Dendritic cell treated with granulocyte-macrophage colony-stimulating factor and Interleukin-4, amounts not matched to agents 40 ng/mL and 50 ng/mL, for 4 days (primary cell): ENCODE data around the gene MAD2L1.

Source experiments
- H3K27ac Mint-ChIP-seq: one replicate; pipeline ENCODE4 v1.8.0; 2022; ENCODE audit warnings: mild to moderate bottlenecking, mixed read lengths
- H3K27me3 Mint-ChIP-seq: one replicate; pipeline ENCODE4 v1.8.0; 2022; ENCODE audit warnings: mild to moderate bottlenecking, mixed read lengths
- H3K36me3 Mint-ChIP-seq: one replicate; pipeline ENCODE4 v1.8.0; 2022; ENCODE audit warnings: low read depth, mixed read lengths
- H3K4me1 Mint-ChIP-seq: one replicate; pipeline ENCODE4 v1.8.0; 2022; ENCODE audit warnings: low read depth, mixed read lengths
- H3K4me3 Mint-ChIP-seq: one replicate; pipeline ENCODE4 v1.8.0; 2022; ENCODE audit warnings: mild to moderate bottlenecking, moderate library complexity, mixed read lengths
- H3K9me3 Mint-ChIP-seq: one replicate; pipeline ENCODE4 v1.8.0; 2022; ENCODE audit warnings: mixed read lengths
- intact Hi-C: fragments of 100-400 bp; cut with micrococcal nuclease; formaldehyde crosslinking; loops from one replicate; pipeline ENCODE4 v1.15.0; 2022

Gene MAD2L1

DNA sequence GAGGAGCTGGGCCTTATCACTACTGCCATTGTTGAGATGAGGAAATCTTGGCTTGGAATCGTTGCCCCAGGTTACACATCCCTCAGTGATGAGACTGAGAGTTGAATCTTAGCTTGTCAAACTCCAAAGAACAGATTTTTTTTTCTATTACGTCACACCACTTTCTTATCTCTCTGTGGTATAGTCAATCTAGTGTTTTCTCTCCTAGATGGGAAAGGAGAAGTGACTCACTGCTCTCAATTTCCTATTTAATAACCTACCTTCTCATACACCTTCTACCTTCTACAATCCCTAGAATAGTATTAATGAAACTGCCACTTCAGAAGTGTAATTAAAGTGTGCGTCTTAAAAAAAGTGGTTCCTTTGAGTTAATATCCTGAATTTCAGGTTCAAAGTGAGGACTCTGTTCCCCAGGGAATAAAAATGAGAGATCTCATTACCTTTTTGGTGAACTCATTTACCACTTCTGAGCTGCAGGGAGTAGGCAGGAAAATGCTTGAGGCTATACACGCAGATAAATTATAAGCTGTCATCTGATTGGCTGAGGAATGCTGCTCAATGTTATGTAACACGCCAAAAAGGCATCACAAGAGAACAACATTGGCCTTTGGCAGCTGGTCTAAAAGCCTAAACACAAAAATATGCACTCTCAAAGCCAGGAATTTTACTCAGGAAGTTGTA, 59.3 kb downstream of the MAD2L1 start:
- Mint-ChIP-seq H3K27me3 (no peaks in the 10 kb centered on the region), H3K4me1 (no peaks in the 10 kb centered on the region), H3K4me3 (no peak overlapping the region), H3K9me3 (peaks cover 9% of the 10 kb centered on the region), H3K36me3 (no peaks in the 10 kb centered on the region), H3K27ac (no peak overlapping the region)
- intact Hi-C loops, result no loop called here
